Measurements from ENCODE around the gene TRPM3. TPM values are rescaled to one million over a fixed set of nuclear protein-coding genes. Genes with fewer than 3 reads are reported as not detected.

The TRPM3 gene
- total and polyA plus RNA-seq, 2 of the 8 experiments (the other 6 are each of a cell fraction or from before 2014, with no cell fraction given): 2.4 to 10.9 TPM

DNA sequence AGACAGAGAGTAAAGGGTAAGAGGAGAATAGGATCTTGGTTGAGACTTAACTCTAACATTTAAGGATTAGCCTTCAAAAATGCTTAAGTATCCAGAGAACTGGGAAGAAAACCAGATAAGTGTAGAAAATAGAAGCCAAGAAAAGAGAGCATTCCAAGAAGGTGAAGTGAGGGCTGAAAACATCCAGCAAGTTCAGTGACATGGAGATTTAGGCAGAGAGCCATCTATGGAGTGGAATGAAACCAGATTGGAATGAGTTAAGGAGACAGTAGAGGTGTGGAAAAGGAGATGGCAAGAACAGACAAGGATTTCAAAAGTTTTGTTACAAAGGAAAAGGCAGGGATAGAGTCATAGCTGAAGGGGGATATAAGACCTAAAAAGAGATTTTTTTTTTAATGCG lies 188.1 kb downstream of the TRPM3 start:
- Histone ChIP-seq H3K23ac (ENCODE audit: insufficient read length) (no peak overlapping the region), H3K9me3 (ENCODE audit: insufficient read depth in 2 of 2, low read depth in 1 of 2, low read length in 1 of 2) (no peaks in the 10 kb centered on the region), H3K27me3 (replicated peaks in 1 of 4; ENCODE audit: control insufficient read depth in 3 of 4, extremely low read depth in 1 of 4, insufficient read depth in 3 of 4, low read length in 3 of 4) (no peaks in the 10 kb centered on the region), H3K4me3 (ENCODE audit: extremely low read depth in 1 of 4, insufficient read depth in 2 of 4, low read depth in 3 of 4, low read length in 4 of 4) (no peak overlapping the region), H3K56ac (replicated peaks; ENCODE audit: insufficient read length, low read depth, low read length) (no peak overlapping the region), H4K91ac (replicated peaks; ENCODE audit: insufficient read length, low read length) (no peak overlapping the region), H4K8ac (ENCODE audit: extremely low read depth, insufficient read depth, low read length) (no peak overlapping the region), H2BK120ac (replicated peaks; ENCODE audit: low read depth, low read length) (no peak overlapping the region), H2BK20ac (ENCODE audit: low read length) (no peak overlapping the region), H3K27ac (ENCODE audit: low read depth, low read length) (no peak overlapping the region), H3K79me1 (ENCODE audit: low read depth, low read length) (no peaks in the 10 kb centered on the region), H3K4me1 (replicated peaks in 1 of 4; ENCODE audit: control insufficient read depth in 3 of 4, insufficient read depth in 4 of 4, low read length in 3 of 4) (peaks cover 0 to 5% (median 2%) of the 10 kb centered on the region in 4 experiments; a peak in 2 of 7 replicates), H4K20me1 (replicated peaks in 1 of 2; ENCODE audit: control insufficient read depth in 1 of 2, insufficient read depth in 2 of 2, low read length in 2 of 2) (no peaks in the 10 kb centered on the region), H3K9ac (replicated peaks in 1 of 4; ENCODE audit: extremely low read depth in 1 of 4, low read depth in 3 of 4, low read length in 3 of 4) (no peak overlapping the region), H3K79me2 (ENCODE audit: control insufficient read depth in 1 of 2, insufficient read depth in 2 of 2, low read length in 2 of 2) (no peaks in the 10 kb centered on the region; a peak in 1 of 4 replicates), H2BK12ac (ENCODE audit: low read depth, low read length) (no peak overlapping the region), H2BK15ac (ENCODE audit: low read length) (no peak overlapping the region), H2AK5ac (ENCODE audit: low read depth, low read length) (no peak overlapping the region), H3K18ac (ENCODE audit: extremely low read depth, low read length) (no peak overlapping the region), H2AFZ (ENCODE audit: low read length) (no peak overlapping the region), H3K14ac (ENCODE audit: insufficient read length) (no peak overlapping the region), H3K4me2 (ENCODE audit: insufficient read depth in 1 of 2, low read depth in 2 of 2, low read length in 2 of 2) (no peak overlapping the region), H4K5ac (ENCODE audit: insufficient read length, low read depth, low read length) (no peak overlapping the region), H3K4ac (replicated peaks; ENCODE audit: insufficient read length, low read depth, low read length) (no peak overlapping the region), H2BK5ac (ENCODE audit: low read depth, low read length) (no peak overlapping the region), H3K23me2 (ENCODE audit: low read depth, low read length) (no peaks in the 10 kb centered on the region), H3K36me3 (ENCODE audit: control insufficient read depth in 2 of 4, insufficient read depth in 4 of 4, low read length in 3 of 4) (no peaks in the 10 kb centered on the region)
- FAIRE-seq (no peak), DNase-seq (ENCODE audit: low read depth in 1 of 2, low spot score in 2 of 2) (no peak)
- CTCF ChIA-PET (ENCODE audit: partially characterized antibody): interaction anchor here (1.0 kb wide), 1 partner anchor 69 kb away, joined by 4 read pairs; no protein-coding TSS in a partner anchor
- 89% methylated on average over 1 of the region's 1 CpG; no CpG with 5 or more reads in 1 of the 2 experiments for WGBS, 2 experiments (ENCODE audit: extremely low coverage in 1 of 2, insufficient coverage in 1 of 2, insufficient read length in 1 of 2, insufficient replicate concordance in 2 of 2, low coverage in 1 of 2, low lambda C conversion rate in 2 of 2, missing lambda C conversion rate in 1 of 2)
- POLR2A ChIA-PET (ENCODE audit: partially characterized antibody): no interaction called here
- TF ChIP-seq CHD2 (IDR thresholded peaks at IDR 0.05; ENCODE audit: low read length) (no peak), JUN (IDR thresholded peaks at IDR 0.05; ENCODE audit: low read depth, low read length) (no peak), CBX5 (IDR thresholded peaks at IDR 0.05; ENCODE audit: low read depth, low read length) (no peak), BRCA1 (IDR thresholded peaks at IDR 0.05; ENCODE audit: low read depth, low read length) (no peak), HDAC2 (IDR thresholded peaks at IDR 0.05; ENCODE audit: borderline replicate concordance in 1 of 2, low read depth in 2 of 2, low read length in 2 of 2) (no peak), TCF12 (IDR thresholded peaks at IDR 0.05; ENCODE audit: low read depth, low read length) (no peak), KDM5A (IDR thresholded peaks at IDR 0.05; ENCODE audit: low read length) (no peak), PHF8 (conservative IDR thresholded peaks at IDR 0.05; ENCODE audit: low read depth, low read length) (no peak), EGR1 (IDR thresholded peaks at IDR 0.05; ENCODE audit: borderline replicate concordance, low read depth, low read length) (no peak), EZH2 (IDR thresholded peaks at IDR 0.05; ENCODE audit: low read depth, low read length, severe bottlenecking) (no peak), NANOG (IDR thresholded peaks at IDR 0.05; ENCODE audit: insufficient read depth, low read depth, low read length, poor library complexity, severe bottlenecking) (no peak)
- TF ChIP-seq, protein P1, sequence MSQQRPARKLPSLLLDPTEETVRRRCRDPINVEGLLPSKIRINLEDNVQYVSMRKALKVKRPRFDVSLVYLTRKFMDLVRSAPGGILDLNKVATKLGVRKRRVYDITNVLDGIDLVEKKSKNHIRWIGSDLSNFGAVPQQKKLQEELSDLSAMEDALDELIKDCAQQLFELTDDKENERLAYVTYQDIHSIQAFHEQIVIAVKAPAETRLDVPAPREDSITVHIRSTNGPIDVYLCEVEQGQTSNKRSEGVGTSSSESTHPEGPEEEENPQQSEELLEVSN (IDR thresholded peaks at IDR 0.05): no peak
- TF ChIP-seq, protein P2, sequence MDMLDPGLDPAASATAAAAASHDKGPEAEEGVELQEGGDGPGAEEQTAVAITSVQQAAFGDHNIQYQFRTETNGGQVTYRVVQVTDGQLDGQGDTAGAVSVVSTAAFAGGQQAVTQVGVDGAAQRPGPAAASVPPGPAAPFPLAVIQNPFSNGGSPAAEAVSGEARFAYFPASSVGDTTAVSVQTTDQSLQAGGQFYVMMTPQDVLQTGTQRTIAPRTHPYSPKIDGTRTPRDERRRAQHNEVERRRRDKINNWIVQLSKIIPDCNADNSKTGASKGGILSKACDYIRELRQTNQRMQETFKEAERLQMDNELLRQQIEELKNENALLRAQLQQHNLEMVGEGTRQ (IDR thresholded peaks at IDR 0.05; ENCODE audit: low read length): no peak

Data from H1 (cell line).